Keratinocyte (primary cell): ENCODE measurements around the gene WDPCP. TPM values are rescaled to one million over a fixed set of nuclear protein-coding genes. Genes with fewer than 3 reads are reported as not detected.

Experiments used
- DNase-seq: peaks from one replicate; pipeline ENCODE4 v3.0.0-alpha.2; 2011; ENCODE audit warnings: low read depth, missing footprints, low spot score
- FAIRE-seq: peaks from 2 replicates; lab custom pipeline; 2011; peaks lifted over from hg19 to GRCh38; lab: Jason Lieb, UNC
- H2AFZ ChIP-seq: 2 replicates; pipeline ENCODE4 v1.6.0; 2012; ENCODE audit warnings: low read length, control low read depth, inconsistent platforms; ENCODE audit not compliant: control insufficient read depth
- H3K27ac ChIP-seq: 2 replicates; pipeline ENCODE4 v1.5.1; 2011; ENCODE audit warnings: low read length; ENCODE audit not compliant: control insufficient read depth, insufficient read depth
- H3K27me3 ChIP-seq: 3 replicates; pipeline ENCODE4 v1.6.0; 2011; ENCODE audit warnings: low read length; ENCODE audit not compliant: control insufficient read depth, insufficient read depth; ENCODE audit errors: extremely low read depth
- H3K36me3 ChIP-seq, 2 experiments: 2 replicates in 1 of 2; 3 replicates in 1 of 2; pipeline ENCODE4 v1.5.1; 2011; ENCODE audit warnings: low read length in 2 of 2, mild to moderate bottlenecking in 1 of 2; ENCODE audit not compliant: control insufficient read depth in 2 of 2, insufficient read depth in 2 of 2; ENCODE audit errors: extremely low read depth in 1 of 2
- H3K4me1 ChIP-seq: 3 replicates; pipeline ENCODE4 v1.5.1; 2011; ENCODE audit warnings: low read length; ENCODE audit not compliant: control insufficient read depth, insufficient read depth; ENCODE audit errors: extremely low read depth
- H3K4me2 ChIP-seq: 3 replicates; pipeline ENCODE4 v1.6.0; 2011; ENCODE audit warnings: low read depth, low read length; ENCODE audit not compliant: control insufficient read depth, insufficient read depth; ENCODE audit errors: extremely low read depth
- H3K4me3 ChIP-seq, 3 experiments: fragments of 200-600 bp in 1 of 3; sonication (generic) in 1 of 3; 2 replicates in 2 of 3; 3 replicates in 1 of 3; pipeline ENCODE4 v1.5.1; 2011 to 2016; ENCODE audit warnings: low read length in 3 of 3, mild to moderate bottlenecking in 3 of 3, control low read depth in 2 of 3, inconsistent platforms in 1 of 3, low read depth in 1 of 3, mixed read lengths in 1 of 3, mixed run types in 1 of 3, moderate library complexity in 1 of 3; ENCODE audit not compliant: control insufficient read depth in 2 of 3, insufficient read depth in 2 of 3; ENCODE audit errors: extremely low read depth in 1 of 3
- H3K79me2 ChIP-seq: 2 replicates; pipeline ENCODE4 v1.6.0; 2012; ENCODE audit warnings: low read length; ENCODE audit not compliant: control insufficient read depth, insufficient read depth
- H3K9ac ChIP-seq: 3 replicates; pipeline ENCODE4 v1.6.0; 2011; ENCODE audit warnings: low read length; ENCODE audit not compliant: control insufficient read depth, insufficient read depth; ENCODE audit errors: extremely low read depth
- H3K9me1 ChIP-seq: 3 replicates; pipeline ENCODE4 v1.6.0; 2011; ENCODE audit warnings: low read length; ENCODE audit not compliant: control insufficient read depth, insufficient read depth; ENCODE audit errors: extremely low read depth
- H3K9me3 ChIP-seq: 2 replicates; pipeline ENCODE4 v1.5.1; 2012; ENCODE audit warnings: low read depth, low read length; ENCODE audit not compliant: control insufficient read depth
- H4K20me1 ChIP-seq: 3 replicates; pipeline ENCODE4 v1.6.0; 2011; ENCODE audit warnings: low read length; ENCODE audit not compliant: control insufficient read depth, insufficient read depth; ENCODE audit errors: extremely low read depth
- CTCF ChIP-seq, 3 experiments: IDR thresholded peaks in 1 of 3; conservative IDR thresholded peaks in 1 of 3; optimal IDR thresholded peaks in 1 of 3; 2 replicates in 2 of 3; 3 replicates in 1 of 3; pipeline versions ENCODE3 to v1.5.1; 2011; ENCODE audit warnings: low read length in 3 of 3, mild to moderate bottlenecking in 3 of 3, moderate library complexity in 2 of 3, control low read depth in 1 of 3, inconsistent platforms in 1 of 3; ENCODE audit not compliant: insufficient read depth in 2 of 3; ENCODE audit errors: extremely low read depth in 1 of 3
- EZH2 ChIP-seq: IDR thresholded peaks from one replicate; pipeline ENCODE4 v1.6.1; 2012; ENCODE audit warnings: inconsistent platforms, mild to moderate bottlenecking, low read length, moderate library complexity
- dilution Hi-C: fragments of 300-500 bp; cut with MboI; formaldehyde crosslinking; loops from one replicate; pipeline ENCODE4 v1.7.0; 2020; ENCODE audit warnings: low sequenced_read_pairs; ENCODE audit not compliant: extremely low pct_ligation_motif_present
- polyA plus RNA-seq, 5 experiments: library from polyadenylated mRNA; depleted of rRNA in 3 of 5; stranded (reverse) in 3 of 5; stranded (forward) in 1 of 5; unstranded in 1 of 5; fragments of >200 nt; gene quantifications; 1 replicate in 1 of 5; 2 replicates in 3 of 5; 3 replicates in 1 of 5; pipeline versions ENCODE4 v1.2.1 to v1.2.3, GENCODE V29; 2011 to 2012; ENCODE audit warnings: missing spikeins in 2 of 5, low read depth in 1 of 5, low replicate concordance in 1 of 5

The WDPCP gene
- polyA plus RNA-seq, 1 donor (not counting 4 experiments of a cell fraction or from before 2014, with no cell fraction given), result 2.9 TPM

DNA sequence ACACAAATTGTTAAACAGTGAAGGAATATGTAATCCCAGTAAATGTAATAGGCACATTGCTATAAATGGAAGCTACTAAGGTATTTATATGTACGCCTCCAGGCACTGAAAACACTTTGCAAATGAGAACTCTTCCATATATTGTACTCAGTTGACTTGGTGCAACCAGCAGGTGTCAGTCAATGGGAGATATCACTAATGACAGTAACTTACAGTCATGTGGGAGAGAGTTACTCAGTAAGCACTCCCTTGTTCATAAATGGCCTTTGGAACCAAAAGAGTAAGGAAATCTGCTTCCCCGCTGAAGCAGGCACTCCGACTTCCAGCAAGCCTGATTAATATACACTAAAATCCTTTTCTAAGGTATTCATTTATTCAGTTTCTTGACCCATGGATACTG lies 6.4 kb upstream of the WDPCP start:
- no peak for TF ChIP-seq EZH2
- TF ChIP-seq CTCF (optimal IDR thresholded peaks at IDR 0.05 in 1 of 3, IDR thresholded peaks at IDR 0.05 in 1 of 3, conservative IDR thresholded peaks at IDR 0.05 in 1 of 3; ENCODE audit: extremely low read depth in 1 of 3, insufficient read depth in 2 of 3, low read length in 3 of 3), result peak in 2 of 3 experiments; percentile 9 to 17
- peaks cover 45% of the 10 kb centered on the region for H3K79me2 ChIP-seq

GRCh38 chr2:63591566-63592175 lies 3.4 kb upstream of the WDPCP start:
- H3K79me2 ChIP-seq, result peaks cover 54% of the 10 kb centered on the region
- no peak overlapping the region for H3K4me3 ChIP-seq
- dilution Hi-C loops, result no loop called here
- H3K9ac ChIP-seq, result no peak overlapping the region
- H3K4me2 ChIP-seq, result no peak overlapping the region
- no peaks in the 10 kb centered on the region for H4K20me1 ChIP-seq
- H3K9me1 ChIP-seq, result peaks cover 2% of the 10 kb centered on the region
- TF ChIP-seq CTCF (optimal IDR thresholded peaks at IDR 0.05 in 1 of 3, IDR thresholded peaks at IDR 0.05 in 1 of 3, conservative IDR thresholded peaks at IDR 0.05 in 1 of 3; ENCODE audit: extremely low read depth in 1 of 3, insufficient read depth in 2 of 3, low read length in 3 of 3) (no peak), EZH2 (no peak)
- no peaks in the 10 kb centered on the region for H3K27me3 ChIP-seq
- H3K4me1 ChIP-seq, result peaks cover 13% of the 10 kb centered on the region
- DNase-seq (no peak), FAIRE-seq (no peak)
- no peak overlapping the region for H3K27ac ChIP-seq
- no peak overlapping the region for H2AFZ ChIP-seq
- H3K9me3 ChIP-seq, result no peaks in the 10 kb centered on the region
- peaks cover 6 to 8% of the 10 kb centered on the region in 2 experiments for H3K36me3 ChIP-seq

More for the DNA sequence above, 6.4 kb upstream of the WDPCP start:
- H3K9ac ChIP-seq, result no peak overlapping the region
- no peaks in the 10 kb centered on the region for H4K20me1 ChIP-seq
- peaks cover 2% of the 10 kb centered on the region for H3K9me1 ChIP-seq
- no peak overlapping the region for H3K4me2 ChIP-seq
- no peak overlapping the region for H3K4me3 ChIP-seq
- dilution Hi-C loops, result no loop called here
- no peak overlapping the region for H2AFZ ChIP-seq
- no peaks in the 10 kb centered on the region for H3K27me3 ChIP-seq
- FAIRE-seq, result no peak
- H3K36me3 ChIP-seq, result peaks cover 9 to 11% of the 10 kb centered on the region in 2 experiments
- DNase-seq, result no peak
- H3K27ac ChIP-seq, result no peak overlapping the region
- peaks cover 12% of the 10 kb centered on the region for H3K4me1 ChIP-seq
- H3K9me3 ChIP-seq, result no peaks in the 10 kb centered on the region
